HepG2 (cell line): ENCODE data around the gene JMJD1C. TPM values are rescaled to one million over a fixed set of nuclear protein-coding genes. Genes with fewer than 3 reads are reported as not detected.

Source experiments
- FOXK2 ChIP-seq: fragments of 450-650 bp; IDR thresholded peaks from 2 replicates; pipeline ENCODE4 v1.6.1; 2016
- HDAC2 ChIP-seq: sonication (generic); formaldehyde crosslinking; IDR thresholded peaks from 2 replicates; pipeline ENCODE4 v1.4.0; 2020; ENCODE audit warnings: missing genetic modification reagents
- IKZF1 ChIP-seq: fragments of 450-650 bp; IDR thresholded peaks from 2 replicates; pipeline ENCODE4 v1.7.1; 2016
- MIXL1 ChIP-seq: IDR thresholded peaks from 2 replicates; pipeline ENCODE4 v1.6.1; 2016
- MZF1 ChIP-seq: sonication (generic); formaldehyde crosslinking; IDR thresholded peaks from 2 replicates; pipeline ENCODE4 v1.8.1; 2023; ENCODE audit warnings: mild to moderate bottlenecking, missing genetic modification reagents, borderline replicate concordance
- NR2F1 ChIP-seq, 2 experiments: fragments of 450-650 bp in 1 of 2; formaldehyde crosslinking in 1 of 2; IDR thresholded peaks; 2 replicates each; pipeline versions ENCODE4 v1.5.0 to v1.6.1; 2016 to 2020; ENCODE audit warnings: mild to moderate bottlenecking in 1 of 2, missing compliant biosample characterization in 1 of 2, missing genetic modification reagents in 1 of 2, moderate library complexity in 1 of 2
- PAWR ChIP-seq: sonication (generic); formaldehyde crosslinking; IDR thresholded peaks from 2 replicates; pipeline ENCODE4 v1.4.0; 2020; ENCODE audit warnings: missing genetic modification reagents, mild to moderate bottlenecking, borderline replicate concordance
- PHF21A ChIP-seq: sonication (generic); formaldehyde crosslinking; IDR thresholded peaks from 2 replicates; pipeline ENCODE4 v1.5.0; 2020; ENCODE audit warnings: mild to moderate bottlenecking, missing genetic modification reagents
- PTBP1 ChIP-seq: fragments of 200-400 bp; formaldehyde crosslinking; IDR thresholded peaks from 2 replicates; pipeline ENCODE4 v1.6.1; 2018; ENCODE audit warnings: low read length, low read depth; ENCODE audit not compliant: poor library complexity, severe bottlenecking
- SNAI1 ChIP-seq: sonication (generic); formaldehyde crosslinking; IDR thresholded peaks from 2 replicates; pipeline ENCODE4 v1.5.0; 2020; ENCODE audit warnings: mild to moderate bottlenecking, missing genetic modification reagents, borderline replicate concordance
- TBL1XR1 ChIP-seq: fragments of 150-350 bp; IDR thresholded peaks from 2 replicates; pipeline ENCODE4 v1.6.1; 2014; ENCODE audit warnings: borderline replicate concordance, low read length; ENCODE audit not compliant: partially characterized antibody
- ZNF263 ChIP-seq: sonication (generic); formaldehyde crosslinking; IDR thresholded peaks from 2 replicates; pipeline ENCODE4 v1.4.0; 2020; ENCODE audit warnings: missing genetic modification reagents
- polyA plus RNA-seq, 8 experiments: library from polyadenylated mRNA; depleted of rRNA in 3 of 8; stranded (reverse) in 7 of 8; unstranded in 1 of 8; fragments of >200 nt; fragmentation: Illumina TruSeq in 4 of 8; extraction: Trizol in 4 of 8; gene quantifications; 2 replicates each; pipeline versions ENCODE4 v1.2.1 to v1.2.3, GENCODE V29; 2011 to 2016; ENCODE audit warnings: low read depth in 4 of 8, missing spikeins in 1 of 8, mixed read lengths in 1 of 8; ENCODE audit not compliant: insufficient read depth in 1 of 8
- total RNA-seq, 5 experiments: library from RNA; depleted of rRNA; stranded (reverse); fragments of >200 nt; fragmentation: Illumina TruSeq; extraction: Trizol; gene quantifications; 2 replicates each; pipeline ENCODE4 v1.2.3, GENCODE V29; 2016; ENCODE audit warnings: low read depth in 1 of 5
- TF ChIP-seq, protein P1 (sequence below): sonication (generic); formaldehyde crosslinking; IDR thresholded peaks from 2 replicates; pipeline ENCODE4 v1.5.0; 2020; ENCODE audit warnings: missing genetic modification reagents, mild to moderate bottlenecking, borderline replicate concordance
- TF ChIP-seq, protein P2 (sequence below): sonication (generic); formaldehyde crosslinking; IDR thresholded peaks from 2 replicates; pipeline ENCODE4 v1.8.0; 2022; ENCODE audit warnings: low read depth, missing genetic modification reagents
- TF ChIP-seq, protein P3 (sequence below): sonication (generic); formaldehyde crosslinking; IDR thresholded peaks from 2 replicates; pipeline ENCODE4 v1.4.0; 2020; ENCODE audit warnings: missing genetic modification reagents
- TF ChIP-seq, protein P4 (sequence below): sonication (generic); formaldehyde crosslinking; IDR thresholded peaks from 2 replicates; pipeline ENCODE4 v1.5.0; 2020; ENCODE audit warnings: missing genetic modification reagents
- TF ChIP-seq, protein P5 (sequence below): IDR thresholded peaks from 2 replicates; pipeline ENCODE4 v1.6.1; 2016; ENCODE audit warnings: missing genetic modification reagents, missing compliant biosample characterization
- TF ChIP-seq, protein P6 (sequence below): sonication (generic); formaldehyde crosslinking; IDR thresholded peaks from 2 replicates; pipeline ENCODE4 v1.4.0; 2020; ENCODE audit warnings: mild to moderate bottlenecking, low read depth, missing genetic modification reagents

JMJD1C gene
- total and polyA plus RNA-seq, 2 of the 13 experiments (the other 11 are each of a cell fraction or from before 2014, with no cell fraction given) = 42.3 to 42.7 TPM

DNA sequence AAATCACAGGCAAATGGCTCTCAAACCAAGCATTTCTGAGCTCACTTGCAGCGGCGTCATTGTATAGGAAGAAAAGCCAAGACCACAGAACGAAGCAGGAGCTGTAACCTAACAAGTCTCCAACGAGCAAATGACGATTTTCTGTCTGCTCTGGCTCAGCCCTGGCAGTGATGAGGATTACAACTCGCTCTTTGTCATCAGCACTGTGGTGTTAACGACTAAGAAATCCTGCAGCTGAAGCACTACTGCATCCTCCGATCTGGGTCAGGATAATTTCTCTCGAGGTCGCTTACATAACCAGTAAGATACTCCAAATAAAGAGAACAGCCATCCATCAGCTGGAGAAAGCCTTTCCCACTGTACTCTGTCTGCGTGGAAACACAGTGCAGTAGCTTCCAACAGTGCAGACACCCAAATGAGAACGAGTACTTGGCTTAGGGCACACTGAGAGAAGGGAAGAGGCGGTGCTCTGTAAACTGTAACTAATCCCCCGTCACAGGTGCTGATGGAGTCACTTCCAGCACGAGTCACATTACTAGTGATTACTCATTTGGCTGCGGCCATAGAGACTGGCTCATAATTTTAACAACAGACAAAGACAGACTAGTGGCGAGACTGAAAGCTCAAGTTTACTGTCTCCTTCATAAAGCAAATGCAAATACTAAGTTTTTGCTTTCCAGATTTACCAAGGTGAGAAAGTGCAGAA, 196.8 kb downstream of the JMJD1C start (continued):
- no peak for TF ChIP-seq MZF1 (CRISPR knock-in tag)
- TF ChIP-seq SNAI1 = 0 out of 2 replicates have a peak, but pooled peaks have one; percentile 39
- TF ChIP-seq HDAC2 (CRISPR knock-in tag) = peak; percentile 56; the same call in 1 of the 2 replicates
- TF ChIP-seq PAWR (CRISPR knock-in tag) = no peak
- TF ChIP-seq ZNF263 (CRISPR knock-in tag) = no peak
- TF ChIP-seq MIXL1 (CRISPR knock-in tag) = peak; percentile 62; the same call in 1 of the 2 replicates
- peak; percentile 52 for TF ChIP-seq TBL1XR1
- no peak for TF ChIP-seq PTBP1
- TF ChIP-seq, protein P1, sequence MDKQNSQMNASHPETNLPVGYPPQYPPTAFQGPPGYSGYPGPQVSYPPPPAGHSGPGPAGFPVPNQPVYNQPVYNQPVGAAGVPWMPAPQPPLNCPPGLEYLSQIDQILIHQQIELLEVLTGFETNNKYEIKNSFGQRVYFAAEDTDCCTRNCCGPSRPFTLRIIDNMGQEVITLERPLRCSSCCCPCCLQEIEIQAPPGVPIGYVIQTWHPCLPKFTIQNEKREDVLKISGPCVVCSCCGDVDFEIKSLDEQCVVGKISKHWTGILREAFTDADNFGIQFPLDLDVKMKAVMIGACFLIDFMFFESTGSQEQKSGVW (CRISPR knock-in tag) = no peak
- TF ChIP-seq FOXK2 = no peak
- TF ChIP-seq, protein P2, sequence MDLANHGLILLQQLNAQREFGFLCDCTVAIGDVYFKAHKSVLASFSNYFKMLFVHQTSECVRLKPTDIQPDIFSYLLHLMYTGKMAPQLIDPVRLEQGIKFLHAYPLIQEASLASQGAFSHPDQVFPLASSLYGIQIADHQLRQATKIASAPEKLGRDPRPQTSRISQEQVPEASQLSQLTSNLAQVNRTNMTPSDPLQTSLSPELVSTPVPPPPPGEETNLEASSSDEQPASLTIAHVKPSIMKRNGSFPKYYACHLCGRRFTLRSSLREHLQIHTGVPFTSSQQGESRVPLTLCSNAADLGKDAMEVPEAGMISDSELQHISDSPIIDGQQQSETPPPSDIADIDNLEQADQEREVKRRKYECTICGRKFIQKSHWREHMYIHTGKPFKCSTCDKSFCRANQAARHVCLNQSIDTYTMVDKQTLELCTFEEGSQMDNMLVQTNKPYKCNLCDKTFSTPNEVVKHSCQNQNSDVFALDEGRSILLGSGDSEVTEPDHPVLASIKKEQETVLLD (CRISPR knock-in tag) = no peak
- no peak for TF ChIP-seq NR2F1 (CRISPR knock-in tag; IDR thresholded peaks at IDR 0.05)
- TF ChIP-seq, protein P3, sequence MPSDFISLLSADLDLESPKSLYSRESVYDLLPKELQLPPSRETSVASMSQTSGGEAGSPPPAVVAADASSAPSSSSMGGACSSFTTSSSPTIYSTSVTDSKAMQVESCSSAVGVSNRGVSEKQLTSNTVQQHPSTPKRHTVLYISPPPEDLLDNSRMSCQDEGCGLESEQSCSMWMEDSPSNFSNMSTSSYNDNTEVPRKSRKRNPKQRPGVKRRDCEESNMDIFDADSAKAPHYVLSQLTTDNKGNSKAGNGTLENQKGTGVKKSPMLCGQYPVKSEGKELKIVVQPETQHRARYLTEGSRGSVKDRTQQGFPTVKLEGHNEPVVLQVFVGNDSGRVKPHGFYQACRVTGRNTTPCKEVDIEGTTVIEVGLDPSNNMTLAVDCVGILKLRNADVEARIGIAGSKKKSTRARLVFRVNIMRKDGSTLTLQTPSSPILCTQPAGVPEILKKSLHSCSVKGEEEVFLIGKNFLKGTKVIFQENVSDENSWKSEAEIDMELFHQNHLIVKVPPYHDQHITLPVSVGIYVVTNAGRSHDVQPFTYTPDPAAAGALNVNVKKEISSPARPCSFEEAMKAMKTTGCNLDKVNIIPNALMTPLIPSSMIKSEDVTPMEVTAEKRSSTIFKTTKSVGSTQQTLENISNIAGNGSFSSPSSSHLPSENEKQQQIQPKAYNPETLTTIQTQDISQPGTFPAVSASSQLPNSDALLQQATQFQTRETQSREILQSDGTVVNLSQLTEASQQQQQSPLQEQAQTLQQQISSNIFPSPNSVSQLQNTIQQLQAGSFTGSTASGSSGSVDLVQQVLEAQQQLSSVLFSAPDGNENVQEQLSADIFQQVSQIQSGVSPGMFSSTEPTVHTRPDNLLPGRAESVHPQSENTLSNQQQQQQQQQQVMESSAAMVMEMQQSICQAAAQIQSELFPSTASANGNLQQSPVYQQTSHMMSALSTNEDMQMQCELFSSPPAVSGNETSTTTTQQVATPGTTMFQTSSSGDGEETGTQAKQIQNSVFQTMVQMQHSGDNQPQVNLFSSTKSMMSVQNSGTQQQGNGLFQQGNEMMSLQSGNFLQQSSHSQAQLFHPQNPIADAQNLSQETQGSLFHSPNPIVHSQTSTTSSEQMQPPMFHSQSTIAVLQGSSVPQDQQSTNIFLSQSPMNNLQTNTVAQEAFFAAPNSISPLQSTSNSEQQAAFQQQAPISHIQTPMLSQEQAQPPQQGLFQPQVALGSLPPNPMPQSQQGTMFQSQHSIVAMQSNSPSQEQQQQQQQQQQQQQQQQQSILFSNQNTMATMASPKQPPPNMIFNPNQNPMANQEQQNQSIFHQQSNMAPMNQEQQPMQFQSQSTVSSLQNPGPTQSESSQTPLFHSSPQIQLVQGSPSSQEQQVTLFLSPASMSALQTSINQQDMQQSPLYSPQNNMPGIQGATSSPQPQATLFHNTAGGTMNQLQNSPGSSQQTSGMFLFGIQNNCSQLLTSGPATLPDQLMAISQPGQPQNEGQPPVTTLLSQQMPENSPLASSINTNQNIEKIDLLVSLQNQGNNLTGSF (CRISPR knock-in tag) = no peak
- no peak for TF ChIP-seq IKZF1
- TF ChIP-seq PHF21A (CRISPR knock-in tag) = peak; percentile 47; the same call in 1 of the 2 replicates
- TF ChIP-seq, protein P4, sequence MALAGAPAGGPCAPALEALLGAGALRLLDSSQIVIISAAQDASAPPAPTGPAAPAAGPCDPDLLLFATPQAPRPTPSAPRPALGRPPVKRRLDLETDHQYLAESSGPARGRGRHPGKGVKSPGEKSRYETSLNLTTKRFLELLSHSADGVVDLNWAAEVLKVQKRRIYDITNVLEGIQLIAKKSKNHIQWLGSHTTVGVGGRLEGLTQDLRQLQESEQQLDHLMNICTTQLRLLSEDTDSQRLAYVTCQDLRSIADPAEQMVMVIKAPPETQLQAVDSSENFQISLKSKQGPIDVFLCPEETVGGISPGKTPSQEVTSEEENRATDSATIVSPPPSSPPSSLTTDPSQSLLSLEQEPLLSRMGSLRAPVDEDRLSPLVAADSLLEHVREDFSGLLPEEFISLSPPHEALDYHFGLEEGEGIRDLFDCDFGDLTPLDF = no peak
- TF ChIP-seq, protein P5, sequence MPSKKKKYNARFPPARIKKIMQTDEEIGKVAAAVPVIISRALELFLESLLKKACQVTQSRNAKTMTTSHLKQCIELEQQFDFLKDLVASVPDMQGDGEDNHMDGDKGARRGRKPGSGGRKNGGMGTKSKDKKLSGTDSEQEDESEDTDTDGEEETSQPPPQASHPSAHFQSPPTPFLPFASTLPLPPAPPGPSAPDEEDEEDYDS = peak; percentile 71
- TF ChIP-seq, protein P6, sequence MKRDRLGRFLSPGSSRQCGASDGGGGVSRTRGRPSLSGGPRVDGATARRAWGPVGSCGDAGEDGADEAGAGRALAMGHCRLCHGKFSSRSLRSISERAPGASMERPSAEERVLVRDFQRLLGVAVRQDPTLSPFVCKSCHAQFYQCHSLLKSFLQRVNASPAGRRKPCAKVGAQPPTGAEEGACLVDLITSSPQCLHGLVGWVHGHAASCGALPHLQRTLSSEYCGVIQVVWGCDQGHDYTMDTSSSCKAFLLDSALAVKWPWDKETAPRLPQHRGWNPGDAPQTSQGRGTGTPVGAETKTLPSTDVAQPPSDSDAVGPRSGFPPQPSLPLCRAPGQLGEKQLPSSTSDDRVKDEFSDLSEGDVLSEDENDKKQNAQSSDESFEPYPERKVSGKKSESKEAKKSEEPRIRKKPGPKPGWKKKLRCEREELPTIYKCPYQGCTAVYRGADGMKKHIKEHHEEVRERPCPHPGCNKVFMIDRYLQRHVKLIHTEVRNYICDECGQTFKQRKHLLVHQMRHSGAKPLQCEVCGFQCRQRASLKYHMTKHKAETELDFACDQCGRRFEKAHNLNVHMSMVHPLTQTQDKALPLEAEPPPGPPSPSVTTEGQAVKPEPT (CRISPR knock-in tag) = no peak
